LHCN-M2 (cell line): ENCODE data around the gene NEGR1. TPM values are rescaled to one million over a fixed set of nuclear protein-coding genes. Genes with fewer than 3 reads are reported as not detected.
A peak's percentile ranks its signal among the peaks of the same experiment; 100 is the strongest.

ENCODE experiments used
- DNase-seq: peaks from one replicate; pipeline ENCODE4 v3.0.0-alpha.2; 2012; ENCODE audit warnings: low read depth
- total RNA-seq: library from RNA; depleted of rRNA; stranded (reverse); fragments of >200 nt; gene quantifications from 2 replicates; pipeline ENCODE4 v1.2.3, GENCODE V29; 2014

NEGR1 gene
- total RNA-seq, 1 experiment from 2014 or later, result 8.8 TPM

DNA sequence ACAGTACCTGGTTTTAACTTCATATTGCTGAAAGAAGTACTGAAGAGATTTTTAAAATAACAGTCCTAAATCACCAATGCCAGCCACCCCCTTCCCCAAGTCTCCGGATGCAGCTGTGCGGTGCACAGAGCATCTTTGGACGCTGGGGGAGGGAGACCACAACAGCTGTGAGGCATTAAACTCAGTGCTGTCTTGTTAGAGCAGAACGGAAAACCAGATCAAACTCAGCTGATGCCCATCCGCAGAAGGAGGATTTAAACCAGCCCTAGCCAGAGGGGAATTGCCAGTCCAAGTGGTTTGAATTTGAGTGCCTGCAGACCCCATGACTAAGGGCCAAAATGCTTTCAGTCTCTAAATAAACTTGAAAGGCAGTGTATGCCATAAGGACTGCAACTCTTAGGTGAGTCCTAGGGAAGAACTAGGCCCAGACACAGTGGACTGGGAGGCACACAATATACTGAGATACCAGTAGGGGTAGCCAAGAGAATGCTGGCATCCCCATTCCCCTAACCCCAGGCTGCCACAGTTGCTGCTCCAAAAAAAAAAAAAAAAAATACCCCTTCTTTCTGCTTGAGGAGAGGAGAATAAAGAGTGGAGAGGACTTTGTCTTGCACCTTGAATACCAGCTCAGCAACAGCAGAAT, 576.2 kb downstream of the NEGR1 start:
- peak; percentile 94 for DNase-seq

DNA sequence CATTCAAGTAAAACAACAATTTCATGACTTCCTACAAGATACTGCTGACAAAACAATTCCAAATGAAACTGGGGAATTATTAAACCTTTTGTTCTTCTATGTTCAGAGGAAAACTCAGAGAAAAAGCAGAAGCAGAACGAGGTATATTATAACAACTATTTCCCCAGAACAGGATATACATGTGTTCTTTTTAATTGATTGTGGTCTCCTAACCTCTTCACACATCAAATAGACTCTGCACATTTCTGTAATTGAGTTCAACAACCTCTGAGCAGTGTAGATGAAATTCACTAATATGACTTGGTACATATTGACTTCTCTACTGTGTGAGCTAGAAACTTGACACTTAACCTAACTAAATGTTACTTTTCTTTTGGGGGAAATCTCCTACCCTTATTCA, 584.2 kb downstream of the NEGR1 start:
- no peak for DNase-seq

DNA sequence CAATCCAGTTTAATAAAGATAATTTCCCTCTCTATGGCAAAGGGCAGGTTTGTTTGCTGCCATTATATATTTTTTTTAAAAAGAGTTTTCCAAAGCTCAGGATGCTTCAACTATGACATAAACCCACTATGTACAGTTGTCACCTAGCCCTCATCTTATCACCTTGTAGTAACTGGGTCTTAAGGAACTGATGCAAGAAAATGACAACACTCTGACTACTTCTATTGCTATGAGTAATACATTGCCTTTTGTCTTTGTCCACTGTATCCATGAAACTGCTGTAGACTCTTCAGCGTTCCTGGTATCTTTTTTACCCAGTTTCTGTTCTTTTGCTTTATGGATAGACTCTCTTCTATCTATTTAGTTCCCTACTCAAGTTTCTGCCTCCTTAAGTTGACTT, 586.5 kb downstream of the NEGR1 start:
- peak; percentile 18 for DNase-seq

DNA sequence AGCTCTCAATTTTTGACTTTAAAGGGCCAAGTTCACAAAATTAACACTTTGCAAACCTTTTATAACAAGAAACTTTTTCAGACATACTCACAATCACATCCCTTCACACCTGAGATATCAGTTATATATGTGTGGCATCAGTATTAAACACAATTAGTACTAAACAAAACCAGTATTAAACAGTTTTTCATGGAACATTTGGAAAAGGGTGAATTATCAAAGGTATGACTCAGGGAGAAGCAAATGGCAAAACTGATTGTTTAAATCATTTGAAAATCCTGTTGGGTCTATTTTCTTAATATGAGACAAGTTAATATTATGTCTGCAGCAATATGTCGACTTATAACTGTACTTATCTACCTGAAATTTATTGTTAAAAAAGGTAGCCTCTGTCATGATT, 587.3 kb downstream of the NEGR1 start:
- no peak for DNase-seq

DNA sequence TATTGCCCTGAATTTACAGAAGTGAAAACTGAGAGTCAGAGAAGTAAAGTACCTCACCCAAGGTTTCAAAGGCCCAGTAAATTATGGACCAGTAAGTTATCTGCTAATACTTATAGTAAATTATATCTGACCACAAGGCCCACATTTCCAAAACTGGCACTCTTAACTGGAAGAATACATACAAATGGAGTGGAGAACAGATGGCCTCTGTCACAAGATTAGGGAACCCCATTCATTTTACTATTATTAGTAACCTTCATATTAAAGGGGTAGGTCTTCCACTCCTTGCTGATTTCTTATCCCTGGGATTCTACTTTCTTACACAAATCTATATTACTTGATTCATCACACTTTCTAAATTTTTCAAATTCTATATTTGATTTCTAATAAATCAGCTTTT, 588.8 kb downstream of the NEGR1 start:
- DNase-seq, result no peak

DNA sequence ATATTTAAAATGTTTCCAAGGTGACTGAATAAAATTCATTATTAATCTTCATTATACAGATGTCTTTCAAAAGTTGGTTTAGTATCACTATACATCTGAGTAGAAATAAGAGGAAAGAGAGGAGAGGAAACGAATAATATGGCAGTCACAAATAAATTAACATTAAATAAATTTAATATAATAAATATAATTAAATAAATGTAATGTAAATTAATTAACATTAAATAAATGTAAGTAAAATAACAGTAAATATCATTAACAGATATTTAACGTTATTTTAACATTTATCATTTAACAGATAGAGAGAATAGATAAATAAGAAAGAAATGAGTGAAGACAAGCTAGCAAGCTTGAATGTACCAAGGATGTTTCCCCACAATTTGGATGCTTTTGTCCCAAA, 592.7 kb downstream of the NEGR1 start:
- DNase-seq, result no peak

DNA sequence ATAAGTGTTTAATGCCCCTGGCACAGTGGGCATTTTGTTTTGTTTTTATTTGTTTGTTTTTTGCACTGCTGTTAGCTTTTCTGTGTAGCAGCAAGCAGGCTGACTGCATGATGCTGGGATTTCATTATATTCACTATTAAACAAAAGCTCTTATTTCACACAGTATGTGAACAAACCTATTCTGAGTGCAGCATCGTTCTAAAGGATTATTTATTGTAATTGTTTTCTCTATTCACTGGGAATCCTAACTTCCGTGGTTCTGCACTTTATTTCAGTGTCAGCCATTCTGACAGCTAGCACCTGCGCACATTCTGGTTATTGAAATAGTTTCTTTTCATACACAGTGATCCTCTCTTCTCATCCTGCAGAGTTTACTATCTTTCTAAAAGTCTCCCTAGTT, 595.0 kb downstream of the NEGR1 start:
- DNase-seq, result no peak

DNA sequence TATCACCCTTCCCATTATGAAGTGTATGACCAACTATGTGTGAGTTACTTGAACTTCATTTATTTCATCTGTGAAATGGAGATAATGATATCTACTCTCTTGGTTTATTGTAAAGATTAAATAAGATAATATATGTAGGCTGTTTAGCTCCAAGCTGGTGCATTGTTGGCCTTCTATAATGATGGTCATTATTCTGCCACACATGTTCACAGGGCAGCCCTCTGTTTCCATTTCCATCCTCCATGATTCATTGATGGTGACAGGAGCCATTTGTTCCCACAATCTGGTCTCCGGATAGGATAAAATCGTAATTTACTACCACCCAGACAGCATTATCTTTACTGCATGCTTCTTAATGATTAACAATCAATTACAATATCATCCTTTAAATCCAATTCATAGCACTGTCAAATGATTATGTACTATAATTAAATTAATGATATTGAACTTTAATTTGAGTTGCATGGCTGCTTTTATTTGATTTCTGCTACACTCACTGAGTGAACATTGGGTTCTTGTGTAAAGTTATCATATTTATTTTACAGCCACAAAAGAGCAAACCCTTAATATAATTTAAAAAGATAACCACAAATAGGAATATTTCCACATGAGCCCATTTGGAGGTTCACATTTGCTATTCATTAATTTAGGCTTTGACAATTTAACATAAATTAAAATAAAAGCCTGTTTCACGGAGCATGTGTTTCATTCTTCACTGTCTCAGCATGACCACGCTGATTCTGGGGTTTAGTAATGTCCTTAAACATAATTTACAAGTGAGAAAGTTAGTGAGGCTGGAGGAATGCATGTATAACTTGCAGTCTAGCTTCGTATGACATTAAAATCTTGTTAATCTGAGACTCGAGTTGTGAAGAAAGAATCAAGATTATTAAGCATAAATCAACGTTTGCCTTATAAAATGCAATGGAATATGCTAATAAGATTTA, 605.1 kb downstream of the NEGR1 start:
- no peak for DNase-seq

DNA sequence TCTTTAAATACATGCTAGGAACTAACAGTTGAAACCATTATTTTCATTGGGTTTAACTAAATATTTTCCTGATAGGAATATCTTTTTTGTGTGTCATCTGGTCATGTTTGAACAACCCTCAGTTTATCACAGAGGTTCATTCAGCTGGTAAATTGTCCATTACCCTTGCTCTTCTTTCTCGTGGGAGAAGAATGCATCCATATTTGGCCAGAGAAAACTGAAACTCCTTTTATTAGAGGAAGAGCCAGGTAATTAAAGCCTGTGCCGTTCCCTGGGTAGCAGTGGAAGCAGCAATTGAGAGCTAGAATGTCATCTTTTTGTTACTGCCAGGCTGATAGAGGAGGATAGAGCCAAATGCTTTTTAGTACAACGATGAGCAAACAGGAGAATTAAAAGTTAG, 614.3 kb downstream of the NEGR1 start:
- no peak for DNase-seq

DNA sequence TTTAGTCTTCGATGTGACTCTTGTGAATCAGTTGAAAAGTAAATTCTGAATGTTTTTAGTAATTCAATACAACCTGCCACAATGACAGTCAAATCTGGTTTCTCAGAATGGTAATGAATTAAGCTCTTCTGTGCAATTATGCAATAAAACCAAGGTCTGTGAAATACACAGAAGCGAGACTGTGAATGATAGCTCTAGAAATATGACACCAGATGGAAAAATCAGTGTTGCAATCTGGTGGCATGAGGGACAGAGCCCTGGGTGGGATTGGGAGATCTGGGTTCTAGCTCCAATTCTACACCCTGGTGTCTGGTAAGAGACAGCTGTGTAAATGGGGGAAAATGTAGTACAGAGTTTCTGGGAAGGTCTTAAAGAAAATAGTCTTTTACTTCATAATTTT, 615.1 kb downstream of the NEGR1 start:
- peak; percentile 74 for DNase-seq

DNA sequence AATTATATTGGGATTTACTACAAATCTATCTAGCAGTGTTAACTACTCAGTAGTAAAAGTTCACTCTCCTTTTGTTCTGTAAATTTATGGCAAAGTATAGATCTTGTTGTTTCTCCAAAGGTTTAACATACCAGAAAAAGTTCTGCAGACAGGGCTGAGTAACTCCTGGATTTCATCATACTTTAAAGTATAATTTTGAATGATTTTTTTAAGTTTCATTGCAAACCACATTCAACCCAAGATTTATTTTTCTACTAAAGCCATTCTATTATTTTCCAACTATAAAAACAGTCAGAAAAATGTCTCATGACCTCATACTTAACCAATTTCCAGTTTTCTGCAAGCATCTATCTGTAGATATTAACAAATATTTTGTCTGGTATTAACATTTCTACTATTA, 615.7 kb downstream of the NEGR1 start:
- DNase-seq, result no peak

DNA sequence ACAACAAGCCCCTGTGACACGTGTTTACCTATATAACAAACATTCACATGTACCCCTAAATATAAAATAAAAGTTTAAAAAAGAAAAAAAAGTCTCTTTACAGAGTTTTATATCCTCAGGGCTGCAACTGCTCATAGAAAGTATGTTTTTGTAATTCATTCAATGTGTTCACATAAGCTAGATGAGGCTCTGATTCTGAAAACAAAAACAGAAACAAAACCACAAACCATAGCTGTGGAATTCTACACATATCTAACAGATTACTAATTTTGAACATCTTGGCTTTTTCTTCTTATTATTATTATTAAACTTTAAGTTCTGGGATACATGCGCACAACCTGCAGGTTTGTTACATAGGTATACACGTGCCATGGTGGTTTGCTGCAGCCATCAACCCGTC, 621.9 kb downstream of the NEGR1 start:
- peak; percentile 83 for DNase-seq

DNA sequence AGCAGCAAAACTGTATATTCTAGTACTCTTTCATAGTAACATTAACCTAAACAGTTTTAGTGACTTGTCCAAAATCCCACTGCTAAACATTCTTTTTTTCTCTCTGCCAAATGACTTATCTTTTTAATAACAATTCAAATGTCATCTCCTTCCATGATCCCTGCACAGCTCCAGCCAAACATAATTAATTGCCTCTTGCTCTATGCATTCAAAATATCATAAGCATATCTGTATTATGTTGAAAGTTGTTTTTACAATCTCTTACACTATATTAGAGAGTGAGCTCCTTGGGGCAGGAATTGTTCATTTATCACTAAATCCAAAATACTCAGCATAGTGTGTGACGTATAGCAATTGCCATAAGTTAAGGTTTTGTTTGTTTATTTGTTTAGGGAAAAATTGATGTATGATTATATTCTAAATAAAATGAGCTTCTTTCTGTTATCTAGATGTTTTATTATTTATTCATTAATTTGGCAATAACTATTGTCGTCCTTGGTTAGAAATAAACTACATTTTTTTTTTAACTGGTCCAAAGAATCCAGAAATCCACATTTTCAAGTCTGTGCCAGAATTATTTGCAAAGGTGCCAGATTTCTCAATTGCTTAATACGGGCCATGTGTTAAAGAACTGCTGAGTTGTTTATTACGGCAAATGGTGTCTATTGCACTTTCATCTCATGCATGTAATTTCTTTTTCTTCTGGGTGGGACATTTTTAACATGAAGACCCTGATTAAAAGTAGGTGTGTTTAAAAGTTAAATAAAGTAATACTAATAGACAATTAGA, 624.3 kb downstream of the NEGR1 start:
- no peak for DNase-seq

DNA sequence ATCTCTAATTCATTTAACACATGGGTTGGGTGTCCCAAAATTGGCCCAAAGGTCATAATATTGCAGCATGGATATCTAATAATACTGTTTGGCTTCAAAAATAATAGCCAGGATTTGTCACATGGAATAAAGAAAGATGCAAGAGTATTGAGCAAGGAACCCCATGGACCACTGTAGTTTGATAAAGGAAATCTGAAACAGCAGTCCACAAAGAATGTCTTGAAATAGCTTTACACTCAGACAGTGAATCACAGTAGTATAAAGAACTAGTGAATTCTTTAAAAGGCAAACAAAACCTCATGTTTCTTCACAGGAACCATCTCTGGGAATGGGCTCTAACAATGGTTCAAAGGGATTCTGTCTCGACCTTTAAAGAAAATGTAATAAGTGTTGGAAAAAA, 625.4 kb downstream of the NEGR1 start:
- DNase-seq, result peak; percentile 22

DNA sequence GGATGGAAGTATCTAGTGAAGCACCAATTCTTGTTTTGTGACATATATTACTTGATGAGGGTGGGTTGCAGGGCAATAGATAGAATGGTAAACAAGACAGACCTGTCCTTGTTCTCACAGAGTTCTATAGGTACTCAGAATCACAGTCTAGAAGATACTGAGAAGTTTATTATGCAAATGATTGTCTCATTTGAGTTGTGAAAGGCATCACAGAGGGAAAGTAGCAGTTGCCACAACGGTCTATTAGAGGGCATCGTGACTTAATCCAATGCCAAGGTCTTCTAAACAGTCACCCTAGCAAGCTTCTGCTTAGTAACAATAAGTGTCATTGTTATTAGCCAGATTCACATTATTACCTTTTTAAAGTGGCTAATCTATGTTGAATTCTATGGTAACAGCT, 626.7 kb downstream of the NEGR1 start:
- no peak for DNase-seq

DNA sequence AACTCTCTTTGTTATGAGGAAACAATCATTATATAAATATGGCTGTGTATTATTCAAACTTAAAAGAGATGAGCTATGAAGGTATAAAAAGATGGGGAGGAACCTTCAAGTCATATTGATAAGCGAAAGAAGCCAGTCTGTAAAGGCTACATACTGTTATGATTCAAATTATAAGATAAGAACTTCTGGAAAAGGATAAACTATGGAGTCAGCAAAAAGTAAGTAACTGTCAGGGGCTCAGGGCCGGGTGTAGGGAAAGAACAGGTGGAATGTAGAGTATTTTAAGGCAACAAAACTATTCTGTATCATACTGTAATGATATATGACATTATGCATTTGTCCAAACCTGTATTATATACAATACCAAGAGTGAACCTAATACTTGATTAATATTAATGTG, 628.4 kb downstream of the NEGR1 start:
- DNase-seq, result no peak

DNA sequence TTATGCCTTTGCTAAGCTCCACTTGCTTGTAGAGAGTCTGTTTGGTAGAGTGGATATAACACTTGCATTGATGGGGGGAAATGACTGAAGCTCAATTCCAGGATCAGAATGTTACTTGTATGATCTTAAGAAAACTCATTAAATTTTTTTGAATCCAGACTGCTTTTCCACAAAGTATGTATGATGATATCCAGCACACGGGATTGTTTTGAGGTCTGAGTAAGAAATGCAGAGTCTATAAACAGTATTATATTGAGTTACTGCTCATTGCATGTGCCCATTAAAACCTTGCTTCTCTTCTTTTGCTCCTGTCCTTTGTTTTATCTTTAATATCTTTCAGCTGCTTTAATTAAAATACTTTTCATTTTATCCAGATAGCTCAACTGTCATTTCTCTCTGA, 631.1 kb downstream of the NEGR1 start:
- DNase-seq, result no peak

DNA sequence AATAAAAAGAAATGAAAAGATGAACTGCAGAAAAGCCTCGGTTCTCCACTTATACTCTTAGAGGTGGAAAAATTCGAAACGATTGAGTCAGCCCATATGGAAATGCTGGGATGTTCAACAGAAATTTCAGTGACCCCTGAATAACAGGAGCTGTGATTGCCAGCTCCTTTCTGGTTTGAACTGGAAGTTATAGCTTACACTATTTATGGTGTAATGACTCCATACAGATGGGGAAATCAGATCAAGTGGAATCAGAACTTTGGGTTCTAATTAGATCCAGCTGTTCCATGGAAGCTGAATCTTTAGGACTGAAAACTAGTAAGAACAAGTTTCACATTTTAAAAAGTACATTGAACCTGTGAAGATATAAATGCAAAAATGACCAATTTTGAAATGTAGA, 632.2 kb downstream of the NEGR1 start:
- DNase-seq, result no peak

DNA sequence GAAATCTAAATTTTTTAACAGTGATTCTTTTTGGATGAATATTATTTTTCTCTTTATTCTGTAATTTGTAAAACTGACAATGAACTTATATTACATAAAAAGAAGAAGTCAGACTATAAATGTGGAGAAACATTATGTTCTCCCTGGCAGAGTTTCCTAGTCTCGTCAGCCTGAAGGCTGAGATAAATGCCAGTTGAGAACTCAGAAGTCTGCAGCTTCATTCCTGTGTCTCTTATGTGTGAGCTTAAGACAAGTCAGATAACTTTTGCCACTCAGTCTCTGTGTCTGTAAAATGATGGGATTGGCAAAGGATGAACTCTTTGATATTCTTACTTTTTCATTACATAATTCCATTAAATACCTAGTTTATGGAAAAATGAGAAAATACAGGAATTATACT, 632.7 kb downstream of the NEGR1 start:
- DNase-seq, result no peak

DNA sequence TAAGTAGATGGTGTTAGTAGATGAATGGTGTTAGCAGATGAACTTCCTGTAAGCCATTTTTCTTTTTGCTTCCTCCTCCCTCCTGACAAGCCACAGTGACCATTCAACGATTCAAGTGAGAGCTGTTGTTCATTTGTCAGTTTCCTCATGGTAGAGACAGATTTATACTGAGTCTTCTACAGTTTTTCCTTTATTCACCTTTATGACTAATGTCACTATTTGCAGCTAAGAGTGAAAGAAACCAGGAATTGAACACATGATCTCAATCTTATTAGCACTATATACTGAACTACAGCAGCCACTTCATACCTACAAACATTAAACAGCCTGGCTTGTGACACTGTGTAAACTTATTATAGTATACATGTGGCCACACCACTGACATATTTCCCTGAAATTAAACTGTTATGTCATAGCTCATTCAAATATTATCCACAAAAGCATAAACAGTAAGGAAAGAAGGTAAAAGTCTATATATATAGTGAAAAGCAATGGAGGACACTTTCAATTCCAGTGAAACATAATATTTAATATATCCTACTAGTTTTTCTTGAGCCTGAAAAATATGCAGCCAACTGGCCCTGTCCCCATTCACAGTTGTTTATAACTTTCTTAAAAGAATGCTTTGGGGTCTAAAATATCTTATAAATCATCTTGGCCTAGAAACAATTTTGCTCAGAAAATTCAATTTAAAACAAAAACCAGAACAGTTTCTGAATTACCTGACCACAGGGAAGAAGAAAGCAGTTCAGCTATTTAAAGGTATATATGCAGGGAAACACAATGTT, 634.6 kb downstream of the NEGR1 start:
- no peak for DNase-seq

DNA sequence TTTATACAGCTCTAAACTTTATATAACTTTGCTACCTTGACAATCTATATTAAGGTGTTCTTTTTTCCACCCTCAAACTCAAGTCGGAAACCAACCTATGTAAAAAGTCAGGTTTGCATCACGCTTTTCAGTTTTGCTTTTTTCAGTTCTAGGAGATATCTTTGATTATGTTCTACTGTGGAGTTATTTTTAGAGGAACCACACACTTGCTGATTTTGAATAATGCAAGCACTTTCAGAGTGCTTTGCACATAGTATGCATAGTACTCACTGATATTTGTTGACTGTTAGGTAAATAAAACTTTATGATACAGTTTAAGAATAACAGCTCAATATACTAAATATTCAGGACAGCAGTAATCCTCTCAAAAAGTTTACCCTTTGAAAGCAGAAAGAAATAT, 637.3 kb downstream of the NEGR1 start:
- DNase-seq, result no peak

DNA sequence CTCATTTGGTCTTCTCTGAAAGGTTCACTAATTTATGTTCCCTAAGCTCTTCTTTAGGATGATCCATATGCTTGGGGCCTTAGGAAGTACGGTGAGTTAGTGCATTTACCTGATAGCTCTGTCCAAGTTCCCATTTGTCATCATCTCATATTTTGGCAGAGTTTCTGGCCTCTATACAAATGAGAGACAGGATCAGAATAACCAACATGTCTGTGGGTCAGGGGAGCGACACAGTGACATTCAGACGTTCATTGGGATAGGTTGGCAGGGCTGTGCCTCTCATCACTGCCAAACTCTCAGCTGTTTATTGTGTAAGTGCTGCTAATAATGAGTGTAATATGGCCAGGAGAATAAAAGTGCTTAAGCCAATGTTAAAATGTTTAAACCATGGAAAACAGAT, 640.4 kb downstream of the NEGR1 start:
- no peak for DNase-seq
